GM06990 (cell line): ENCODE results near the gene FASTK.

Experiments used
- DNase-seq: peaks from one replicate; pipeline ENCODE4 v3.0.0-alpha.2; 2011; ENCODE audit not compliant: insufficient read length; ENCODE audit errors: extremely low read depth
- H3K27me3 ChIP-seq: replicated peaks from 2 replicates; pipeline ENCODE4 v1.6.0; 2011; ENCODE audit warnings: low read length; ENCODE audit not compliant: control insufficient read depth, insufficient read depth
- H3K36me3 ChIP-seq: 2 replicates; pipeline ENCODE4 v1.5.1; 2011; ENCODE audit warnings: low read length; ENCODE audit not compliant: control insufficient read depth, insufficient read depth
- H3K4me3 ChIP-seq: replicated peaks from 2 replicates; pipeline ENCODE4 v1.5.1; 2011; ENCODE audit warnings: low read depth, mild to moderate bottlenecking, control low read depth, low read length
- TF ChIP-seq, protein P1 (sequence below): IDR thresholded peaks from 2 replicates; pipeline ENCODE4 v1.5.1; 2011; ENCODE audit warnings: low read length, control low read depth, mild to moderate bottlenecking, inconsistent platforms; ENCODE audit not compliant: insufficient read depth, poor library complexity, severe bottlenecking

FASTK gene

DNA sequence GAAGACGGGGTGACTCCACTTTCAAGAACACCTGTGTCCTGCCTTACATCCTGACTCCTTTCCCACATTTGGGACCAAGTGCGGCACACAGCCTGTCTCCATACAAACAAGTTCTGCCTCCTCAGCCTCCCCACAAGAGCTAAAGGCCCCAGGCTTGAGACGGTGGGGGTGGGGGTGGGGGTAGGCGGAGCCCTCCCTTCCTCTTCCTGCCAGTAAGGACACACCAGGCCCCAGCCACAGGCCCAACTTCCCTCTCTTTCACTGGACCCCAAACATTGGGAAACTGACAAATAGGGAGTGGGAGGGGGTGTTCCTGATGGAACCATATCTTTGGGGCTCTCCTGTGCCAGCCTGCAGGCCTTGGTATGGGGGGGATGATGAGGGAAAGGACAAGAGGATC is 27.5 kb downstream of the FASTK start:
- DNase-seq = no peak
- Histone ChIP-seq H3K4me3 (no peak overlapping the region), H3K36me3 (peaks cover 3% of the 10 kb centered on the region), H3K27me3 (no peaks in the 10 kb centered on the region)
- TF ChIP-seq, protein P1, sequence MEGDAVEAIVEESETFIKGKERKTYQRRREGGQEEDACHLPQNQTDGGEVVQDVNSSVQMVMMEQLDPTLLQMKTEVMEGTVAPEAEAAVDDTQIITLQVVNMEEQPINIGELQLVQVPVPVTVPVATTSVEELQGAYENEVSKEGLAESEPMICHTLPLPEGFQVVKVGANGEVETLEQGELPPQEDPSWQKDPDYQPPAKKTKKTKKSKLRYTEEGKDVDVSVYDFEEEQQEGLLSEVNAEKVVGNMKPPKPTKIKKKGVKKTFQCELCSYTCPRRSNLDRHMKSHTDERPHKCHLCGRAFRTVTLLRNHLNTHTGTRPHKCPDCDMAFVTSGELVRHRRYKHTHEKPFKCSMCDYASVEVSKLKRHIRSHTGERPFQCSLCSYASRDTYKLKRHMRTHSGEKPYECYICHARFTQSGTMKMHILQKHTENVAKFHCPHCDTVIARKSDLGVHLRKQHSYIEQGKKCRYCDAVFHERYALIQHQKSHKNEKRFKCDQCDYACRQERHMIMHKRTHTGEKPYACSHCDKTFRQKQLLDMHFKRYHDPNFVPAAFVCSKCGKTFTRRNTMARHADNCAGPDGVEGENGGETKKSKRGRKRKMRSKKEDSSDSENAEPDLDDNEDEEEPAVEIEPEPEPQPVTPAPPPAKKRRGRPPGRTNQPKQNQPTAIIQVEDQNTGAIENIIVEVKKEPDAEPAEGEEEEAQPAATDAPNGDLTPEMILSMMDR = no peak

DNA sequence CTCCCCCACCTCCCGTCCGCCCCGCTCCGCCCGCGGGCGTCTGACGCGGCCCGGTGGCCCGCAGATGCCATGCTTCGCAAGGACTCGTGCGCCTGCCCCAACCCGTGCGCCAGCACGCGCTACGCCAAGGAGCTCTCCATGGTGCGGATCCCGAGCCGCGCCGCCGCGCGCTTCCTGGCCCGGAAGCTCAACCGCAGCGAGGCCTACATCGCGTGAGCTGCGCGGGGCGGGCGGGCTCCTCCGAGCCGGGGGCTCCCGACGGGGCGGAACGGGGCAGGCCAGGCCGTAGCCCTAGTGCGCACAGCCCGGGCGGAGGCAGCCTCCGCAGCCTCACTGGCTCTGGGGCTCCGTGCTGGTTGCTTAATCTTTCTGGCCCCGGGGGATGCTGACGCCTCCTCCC is 29.5 kb downstream of the FASTK start:
- H3K4me3 ChIP-seq = no peak overlapping the region
- TF ChIP-seq, protein P1 = no peak
- peaks cover 3% of the 10 kb centered on the region for H3K36me3 ChIP-seq
- H3K27me3 ChIP-seq = no peaks in the 10 kb centered on the region
- peak; percentile 47 for DNase-seq

DNA sequence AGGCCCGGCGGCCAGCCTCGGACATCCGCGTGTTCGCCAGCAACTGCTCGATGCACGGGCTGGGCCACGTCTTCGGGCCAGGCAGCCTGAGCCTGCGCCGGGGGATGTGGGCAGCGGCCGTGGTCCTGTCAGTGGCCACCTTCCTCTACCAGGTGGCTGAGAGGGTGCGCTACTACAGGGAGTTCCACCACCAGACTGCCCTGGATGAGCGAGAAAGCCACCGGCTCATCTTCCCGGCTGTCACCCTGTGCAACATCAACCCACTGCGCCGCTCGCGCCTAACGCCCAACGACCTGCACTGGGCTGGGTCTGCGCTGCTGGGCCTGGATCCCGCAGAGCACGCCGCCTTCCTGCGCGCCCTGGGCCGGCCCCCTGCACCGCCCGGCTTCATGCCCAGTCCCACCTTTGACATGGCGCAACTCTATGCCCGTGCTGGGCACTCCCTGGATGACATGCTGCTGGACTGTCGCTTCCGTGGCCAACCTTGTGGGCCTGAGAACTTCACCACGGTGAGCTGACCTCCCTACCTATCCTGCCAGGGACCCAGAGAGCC is 31.6 kb downstream of the FASTK start:
- peaks cover 2% of the 10 kb centered on the region for H3K36me3 ChIP-seq
- DNase-seq = no peak
- TF ChIP-seq, protein P1 = no peak
- no peaks in the 10 kb centered on the region for H3K27me3 ChIP-seq
- no peak overlapping the region for H3K4me3 ChIP-seq

DNA sequence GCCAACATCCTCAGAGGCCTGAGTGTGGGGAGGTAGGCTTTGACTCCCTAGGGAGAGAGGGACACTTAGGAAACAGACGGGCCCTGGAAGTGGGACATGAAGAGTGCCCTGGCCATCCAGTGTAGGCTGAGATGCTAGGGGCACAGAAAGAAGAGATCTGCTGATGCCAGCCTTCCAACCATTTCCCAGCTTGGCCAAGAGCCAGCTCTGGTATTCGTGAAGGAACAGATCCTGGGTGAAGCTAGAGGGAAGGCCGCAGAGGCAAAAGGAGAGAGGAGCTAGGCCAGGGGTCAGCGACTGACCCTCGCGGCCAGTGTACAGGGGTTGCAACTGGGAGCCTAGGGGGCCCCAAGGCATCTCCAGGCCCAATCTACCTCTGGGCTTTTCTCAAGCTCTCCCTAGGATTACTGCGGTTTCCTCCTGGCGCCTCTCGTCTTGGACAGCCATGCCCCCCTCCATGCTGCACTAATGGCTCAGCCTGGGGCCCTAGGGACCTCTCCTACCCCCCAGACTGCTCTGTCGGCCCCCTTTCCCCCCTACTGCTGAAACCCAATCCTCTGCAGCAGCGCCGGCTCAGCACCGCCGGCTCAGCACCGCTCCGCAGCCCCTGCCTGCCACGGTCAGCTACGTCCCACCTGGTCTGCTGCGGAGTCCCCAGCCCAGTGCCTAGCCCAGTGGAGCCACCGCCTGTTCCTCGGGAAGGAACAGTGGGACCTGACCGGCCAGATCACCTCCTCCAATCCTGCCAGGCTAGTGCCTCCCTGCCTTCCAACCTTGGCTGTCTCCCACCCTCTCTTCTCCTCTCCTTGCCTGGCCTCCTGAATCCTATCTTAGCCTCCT is 32.4 kb downstream of the FASTK start, which contains the start of gene ASIC3:
ASIC3 (plus strand) TSS at position 556 of the 840 bp plus-strand sequence. CDS start 355 bp downstream, outside the sequence.
- TF ChIP-seq, protein P1 = no peak
- Histone ChIP-seq H3K36me3 (peaks cover 2% of the 10 kb centered on the region), H3K27me3 (no peaks in the 10 kb centered on the region), H3K4me3 (no peak within 1 kb of the TSS)
- DNase-seq = no peak

DNA sequence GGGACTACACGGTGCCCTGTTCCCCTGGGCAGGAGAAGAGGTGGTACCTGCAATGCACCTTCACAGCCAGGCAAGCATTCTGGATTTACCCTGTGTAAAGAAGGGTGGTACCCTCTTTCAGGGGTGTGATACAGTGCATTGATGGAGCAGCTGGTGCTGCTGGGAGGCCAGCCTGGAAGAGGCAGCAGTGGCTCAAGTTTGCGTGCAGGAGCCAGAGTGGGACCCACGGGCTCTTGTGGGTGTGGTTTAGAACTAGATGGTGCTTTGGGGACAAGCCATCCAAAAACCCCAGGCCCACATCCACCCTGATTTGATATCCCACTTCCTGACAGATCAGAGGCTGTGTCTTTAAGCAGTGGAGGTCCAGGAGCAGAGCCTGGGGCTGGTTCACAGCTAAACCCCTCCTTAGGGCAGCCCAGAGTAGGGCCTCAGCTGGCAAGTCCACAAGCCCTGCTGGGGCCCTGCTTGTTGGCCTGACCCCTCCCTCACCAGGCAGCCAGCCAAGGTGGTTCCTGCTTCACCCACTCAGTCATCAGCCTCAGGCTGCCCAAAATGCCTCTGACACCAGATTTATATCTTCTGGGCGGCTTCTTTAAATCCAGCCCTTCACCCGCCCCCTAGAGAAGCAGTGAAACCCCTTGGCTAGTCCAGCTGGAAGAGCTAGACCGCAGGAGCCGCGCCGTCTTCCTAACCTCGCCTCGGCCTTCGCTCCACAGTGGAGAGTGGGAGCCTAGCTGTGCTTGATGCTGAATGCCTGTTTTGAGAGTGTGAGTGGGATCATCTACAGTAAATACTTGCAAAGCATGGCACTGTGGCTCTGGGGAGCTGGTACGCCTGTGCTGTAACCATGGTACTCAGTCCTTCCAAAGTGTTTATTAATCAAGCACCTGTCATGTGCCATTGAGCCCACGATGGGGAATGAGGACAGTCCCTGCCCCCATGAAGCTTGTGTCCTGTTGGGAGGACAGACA is 33.7 kb downstream of the FASTK start:
- TF ChIP-seq, protein P1 = no peak
- no peak for DNase-seq

More for the DNA sequence above, 33.7 kb downstream of the FASTK start:
- H3K36me3 ChIP-seq = peaks cover 2% of the 10 kb centered on the region
- no peak overlapping the region for H3K4me3 ChIP-seq
- no peaks in the 10 kb centered on the region for H3K27me3 ChIP-seq
